WI38 (cell line): ENCODE measurements around the gene NUP107.
A peak's percentile ranks its signal among the peaks of the same experiment; 100 is the strongest.
"Not testable (repeated sequence)": the region's sequence is repeated elsewhere in the genome, so short reads cannot be mapped to it uniquely, and the experiment has no call there.

Experiments used
- H3K4me3 ChIP-seq: 2 replicates; pipeline ENCODE4 v1.5.1; 2011; ENCODE audit warnings: low read depth, mild to moderate bottlenecking, control low read depth, low read length
- CTCF ChIP-seq: IDR thresholded peaks from 2 replicates; pipeline ENCODE4 v1.5.1; 2012; ENCODE audit warnings: low read depth, mild to moderate bottlenecking, control low read depth, low read length

Gene NUP107

GRCh38 chr12:68674376-68674775 lies 12.4 kb upstream of the NUP107 start:
- no peak for TF ChIP-seq CTCF
- H3K4me3 ChIP-seq = no peak overlapping the region

GRCh38 chr12:68675101-68675842 lies 11.5 kb upstream of the NUP107 start:
- no peak for TF ChIP-seq CTCF
- H3K4me3 ChIP-seq = no peak overlapping the region

- H3K4me3 ChIP-seq = not testable (repeated sequence)
Observed at GRCh38 chr12:68676854-68677253, 9.9 kb upstream of the NUP107 start.

- TF ChIP-seq CTCF = no peak
- peak overlapping the region; percentile 100 for H3K4me3 ChIP-seq
Observed at GRCh38 chr12:68686262-68686594, 550 bp upstream of the NUP107 start.

- H3K4me3 ChIP-seq = no peak overlapping the region
- TF ChIP-seq CTCF = no peak
Observed at GRCh38 chr12:68695454-68695853, 8.7 kb downstream of the NUP107 start.

- no peak overlapping the region for H3K4me3 ChIP-seq
- TF ChIP-seq CTCF = no peak
Observed at GRCh38 chr12:68699486-68699885, 12.7 kb downstream of the NUP107 start.

GRCh38 chr12:68727776-68728175 lies 41.0 kb downstream of the NUP107 start:
- TF ChIP-seq CTCF = no peak
- H3K4me3 ChIP-seq = no peak overlapping the region

- no peak for TF ChIP-seq CTCF
- H3K4me3 ChIP-seq = no peak overlapping the region
Observed at GRCh38 chr12:68733661-68734071, 46.9 kb downstream of the NUP107 start.
